ENCODE measurements around the gene CRNN.

CRNN gene

DNA sequence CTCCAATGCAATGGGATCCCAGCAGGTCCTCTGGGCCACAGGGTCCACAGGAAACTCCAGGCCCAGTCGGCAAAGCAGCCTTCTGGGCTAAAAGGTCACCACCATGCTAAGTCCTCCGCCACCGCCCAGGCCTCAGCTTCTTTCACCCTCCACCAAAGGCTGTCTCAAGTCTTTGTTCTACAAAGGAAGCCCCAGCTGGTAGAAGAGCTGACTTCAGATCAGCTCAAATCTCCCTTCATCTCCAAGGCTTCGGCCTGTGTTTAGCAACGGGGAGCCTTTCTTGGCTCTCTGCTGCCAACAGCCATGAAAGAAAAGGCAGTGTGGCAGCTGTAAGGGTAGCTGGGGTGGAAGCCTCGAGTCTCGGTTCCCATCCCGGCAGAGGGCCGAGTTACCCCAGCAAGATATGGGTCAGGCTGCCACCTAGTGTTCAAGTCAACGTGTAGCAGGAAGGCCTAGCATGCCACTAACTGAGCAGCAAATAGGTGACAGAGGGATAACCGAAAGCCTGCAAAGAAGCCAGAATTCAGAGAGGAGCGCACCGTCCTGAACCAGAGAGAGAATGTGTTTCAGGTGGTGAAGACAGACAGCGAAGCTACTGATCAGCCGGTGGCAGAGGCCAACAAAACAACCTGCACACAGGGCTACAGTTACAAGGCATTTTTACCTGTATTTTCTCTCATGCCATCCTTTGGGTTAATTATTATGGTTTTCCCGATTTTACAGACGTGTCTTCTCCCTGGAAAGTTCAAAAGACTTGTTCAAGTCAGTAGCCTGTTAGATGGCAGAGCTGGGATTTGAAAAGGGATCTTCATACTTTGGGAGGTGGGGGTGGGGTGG is 26.8 kb upstream of the CRNN start:
- Histone ChIP-seq H3K36me3 (no peaks in the 10 kb centered on the region), H3K27ac (no peak overlapping the region), H4K20me1 (no peaks in the 10 kb centered on the region), H3K9me3 (replicated peaks in 1 of 11) (no peaks in the 10 kb centered on the region; a peak in 1 of 22 replicates), H3K4me3 (no peak overlapping the region), H3K4me1 (no peaks in the 10 kb centered on the region), H3K9ac (no peak overlapping the region), H3K27me3 (no peaks in the 10 kb centered on the region), H3K4me2 (no peak overlapping the region)
- no peak for TF ChIP-seq Cebpa-rat (IDR thresholded peaks at IDR 0.05)

DNA sequence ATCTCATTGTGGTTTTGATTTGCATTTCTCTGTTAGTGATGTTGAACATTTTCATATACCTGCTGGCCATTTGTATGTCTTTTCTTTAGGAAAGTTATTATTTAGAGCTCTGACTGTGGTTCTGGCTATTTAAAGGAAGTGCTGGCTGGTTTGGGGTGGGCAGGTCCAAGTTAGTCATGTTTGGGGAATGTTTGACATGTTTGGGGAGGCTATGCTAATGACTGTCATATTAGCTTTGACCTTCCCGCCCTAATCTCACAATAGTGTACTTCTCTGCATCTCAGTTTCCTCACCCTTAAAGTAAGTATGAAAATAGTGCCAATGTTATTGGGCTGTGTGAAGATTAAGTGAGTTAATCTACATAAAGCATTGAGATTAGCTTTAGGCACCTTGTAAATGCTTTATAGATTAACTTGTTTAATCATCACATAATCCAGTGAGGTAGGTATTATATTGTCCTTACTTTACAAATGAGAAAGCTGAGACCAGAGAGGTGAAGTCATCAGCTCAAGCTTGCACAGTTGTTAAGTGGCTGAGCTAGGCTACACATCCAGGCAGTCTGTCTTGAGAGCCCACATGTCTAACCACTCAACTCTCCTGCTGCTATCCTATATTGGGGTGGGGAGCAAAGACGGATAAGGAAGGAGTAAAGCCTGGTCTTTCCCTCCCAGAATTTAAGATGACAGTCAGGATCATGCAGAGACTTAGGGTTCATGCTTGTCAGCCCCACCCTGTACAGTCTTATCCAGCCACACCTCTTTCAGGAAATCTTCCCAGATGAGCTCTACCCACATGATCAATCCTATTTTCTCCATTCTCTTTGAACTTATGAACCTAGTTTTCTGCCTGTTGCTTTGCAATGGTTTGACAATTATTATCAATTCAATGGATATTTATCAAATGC is 22.8 kb upstream of the CRNN start:
- no peak overlapping the region for H3K9ac ChIP-seq
- H3K4me3 ChIP-seq, result no peak overlapping the region
- H3K36me3 ChIP-seq, result no peaks in the 10 kb centered on the region
- no peak for TF ChIP-seq Cebpa-rat (IDR thresholded peaks at IDR 0.05)
- no peak overlapping the region for H3K27ac ChIP-seq
- no peaks in the 10 kb centered on the region for H4K20me1 ChIP-seq
- no peaks in the 10 kb centered on the region for H3K27me3 ChIP-seq
- no peak overlapping the region for H3K4me2 ChIP-seq
- H3K4me1 ChIP-seq, result no peaks in the 10 kb centered on the region
- no peaks in the 10 kb centered on the region; a peak in 1 of 22 replicates for H3K9me3 ChIP-seq (replicated peaks in 1 of 11)

DNA sequence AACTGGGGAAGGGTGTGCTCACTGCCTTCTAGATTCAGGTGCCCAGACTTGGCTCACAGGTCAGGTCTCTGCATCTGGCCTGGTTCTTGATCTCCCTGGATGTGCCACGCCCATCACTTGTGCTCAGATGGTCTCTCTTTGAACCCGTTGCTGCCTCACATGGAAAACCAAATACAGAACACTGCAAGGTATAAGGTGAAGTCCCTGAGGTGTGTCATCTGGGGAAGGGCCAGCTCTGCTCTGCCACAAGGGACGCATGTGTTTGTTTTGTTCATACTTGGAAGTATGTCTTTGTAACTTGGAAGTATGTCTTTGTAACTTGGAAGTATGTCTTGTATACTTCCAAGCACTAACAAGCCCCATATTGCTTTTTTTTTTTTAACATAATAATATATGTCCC is 13.4 kb upstream of the CRNN start:
- Histone ChIP-seq H3K36me3 (no peaks in the 10 kb centered on the region), H3K9ac (no peak overlapping the region), H3K4me3 (no peak overlapping the region), H3K4me1 (no peaks in the 10 kb centered on the region), H3K9me3 (replicated peaks in 1 of 11) (peaks cover 24 to 47% (median 36%) of the 10 kb centered on the region in 11 experiments), H3K27me3 (no peaks in the 10 kb centered on the region), H4K20me1 (no peaks in the 10 kb centered on the region), H3K4me2 (no peak overlapping the region), H3K27ac (no peak overlapping the region)
- no peak for TF ChIP-seq Cebpa-rat (IDR thresholded peaks at IDR 0.05)

DNA sequence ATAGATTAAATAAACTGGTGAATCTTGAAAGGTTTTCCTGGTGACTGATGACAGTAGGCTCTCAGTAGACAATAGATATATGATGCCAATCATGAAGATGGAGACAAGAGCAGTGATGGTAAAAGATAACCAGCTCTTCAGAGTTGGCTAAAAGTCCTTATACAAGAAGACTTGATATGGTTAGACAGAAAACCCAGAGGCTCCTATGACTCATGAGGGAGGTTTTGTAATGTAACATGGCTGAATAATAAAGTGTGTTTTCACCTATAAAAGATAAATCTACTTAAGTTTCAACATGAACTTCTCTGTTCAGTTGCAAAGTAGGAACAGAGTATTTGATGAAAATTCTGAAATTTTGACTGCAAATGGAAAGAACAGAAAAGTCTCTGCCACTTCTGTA is 12.7 kb upstream of the CRNN start:
- no peak overlapping the region for H3K27ac ChIP-seq

DNA sequence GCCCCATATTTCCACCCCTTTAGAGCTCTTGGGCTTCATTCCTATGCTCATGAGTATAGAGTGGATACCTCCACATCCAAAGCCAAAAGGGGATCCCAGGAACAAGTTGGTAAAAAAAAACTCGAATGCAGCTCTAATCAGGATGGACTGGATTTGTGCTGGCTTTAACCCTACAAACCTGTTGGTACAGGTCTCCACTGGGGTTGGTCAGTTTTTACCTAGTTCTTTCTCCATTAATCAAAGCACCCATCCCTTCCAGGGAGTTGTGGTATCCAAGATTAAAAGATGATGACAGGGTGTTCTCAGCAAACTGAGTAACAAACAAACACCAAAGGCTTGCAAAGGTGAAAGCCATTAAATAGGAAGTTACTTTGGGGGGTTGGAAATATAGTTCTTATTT is 5.9 kb upstream of the CRNN start:
- H3K27ac ChIP-seq, result no peak overlapping the region
- H3K9ac ChIP-seq, result no peak overlapping the region
- no peaks in the 10 kb centered on the region for H4K20me1 ChIP-seq
- no peaks in the 10 kb centered on the region for H3K36me3 ChIP-seq
- no peak overlapping the region for H3K4me2 ChIP-seq
- no peak overlapping the region for H3K4me3 ChIP-seq
- no peaks in the 10 kb centered on the region for H3K4me1 ChIP-seq
- no peak for TF ChIP-seq Cebpa-rat (IDR thresholded peaks at IDR 0.05)
- peaks cover 18 to 39% (median 27%) of the 10 kb centered on the region in 11 experiments for H3K9me3 ChIP-seq (replicated peaks in 1 of 11)
- no peaks in the 10 kb centered on the region for H3K27me3 ChIP-seq

More for the DNA sequence above, 12.7 kb upstream of the CRNN start:
- H3K4me2 ChIP-seq, result no peak overlapping the region
- no peak overlapping the region for H3K4me3 ChIP-seq
- H3K4me1 ChIP-seq, result no peaks in the 10 kb centered on the region
- H3K36me3 ChIP-seq, result no peaks in the 10 kb centered on the region
- H3K9ac ChIP-seq, result no peak overlapping the region
- H3K27me3 ChIP-seq, result no peaks in the 10 kb centered on the region
- TF ChIP-seq Cebpa-rat (IDR thresholded peaks at IDR 0.05), result no peak
- peaks cover 25 to 48% (median 40%) of the 10 kb centered on the region in 11 experiments for H3K9me3 ChIP-seq (replicated peaks in 1 of 11)
- no peaks in the 10 kb centered on the region for H4K20me1 ChIP-seq

DNA sequence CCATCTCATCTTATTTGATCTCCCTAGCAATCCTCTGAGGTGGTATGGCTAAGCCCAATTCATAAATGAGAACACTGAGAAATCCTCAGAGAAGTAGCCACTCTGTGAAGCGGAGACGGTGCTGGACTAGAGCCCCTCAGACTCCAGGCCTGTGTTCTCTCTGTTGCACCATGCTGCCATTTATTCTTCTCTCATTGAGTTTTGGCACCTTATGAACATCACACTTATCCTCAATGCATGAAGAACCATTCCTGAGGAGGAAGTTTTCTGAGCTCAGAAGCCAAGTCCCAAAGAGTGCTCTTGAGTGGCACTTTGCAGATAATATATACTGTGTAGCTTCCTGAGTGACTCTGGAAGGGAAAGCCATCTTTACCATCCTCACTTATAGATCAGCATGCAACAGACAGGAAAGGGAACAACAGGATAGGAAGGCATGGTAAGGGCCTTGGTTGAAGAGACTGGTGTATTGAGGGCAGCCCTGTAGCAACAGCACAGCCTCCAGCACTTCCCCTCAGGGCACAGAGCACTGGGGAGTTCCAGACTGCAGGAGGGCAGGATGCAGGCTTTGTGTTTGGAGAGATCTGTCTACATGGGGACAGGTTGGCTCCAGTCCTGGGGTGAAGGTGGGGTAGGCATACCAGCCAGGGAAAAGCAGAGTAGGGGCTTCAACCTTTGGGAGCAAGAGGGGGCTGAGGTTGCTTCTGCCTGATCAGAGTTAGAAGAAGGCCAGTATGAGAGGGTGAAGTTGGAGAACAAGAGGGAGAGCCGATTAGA is 1.6 kb upstream of the CRNN start:
- H4K20me1 ChIP-seq, result no peaks in the 10 kb centered on the region
- no peaks in the 10 kb centered on the region for H3K27me3 ChIP-seq
- TF ChIP-seq Cebpa-rat (IDR thresholded peaks at IDR 0.05), result no peak
- no peak overlapping the region for H3K9ac ChIP-seq
- H3K36me3 ChIP-seq, result no peaks in the 10 kb centered on the region
- H3K9me3 ChIP-seq (replicated peaks in 1 of 11), result no peaks in the 10 kb centered on the region
- H3K27ac ChIP-seq, result no peak overlapping the region
- H3K4me3 ChIP-seq, result no peak overlapping the region
- peaks cover 0 to 14% (median 10%) of the 10 kb centered on the region in 10 experiments; a peak in 12 of 20 replicates for H3K4me1 ChIP-seq
- H3K4me2 ChIP-seq, result no peak overlapping the region

DNA sequence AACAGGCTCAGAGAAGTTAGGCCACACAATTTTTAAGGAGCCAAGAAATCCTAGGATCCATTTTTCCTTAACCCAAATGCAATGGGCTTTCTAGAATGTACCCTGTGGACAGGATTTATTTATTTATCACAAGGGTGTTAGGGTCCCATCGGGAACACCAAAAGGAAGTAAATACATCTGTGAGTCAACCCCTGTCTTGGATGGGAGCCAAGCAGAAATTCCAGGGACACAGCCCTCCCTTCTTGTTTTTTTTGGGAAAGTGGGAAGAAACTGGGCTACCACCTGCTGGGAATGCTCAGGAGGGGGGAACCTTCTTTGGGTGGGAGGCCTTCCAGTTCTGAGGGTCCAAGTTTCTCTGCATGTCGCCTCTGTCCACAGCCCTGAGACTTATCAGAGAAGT is 1.3 kb downstream of the CRNN start:
- Histone ChIP-seq H3K27ac (no peak overlapping the region), H3K9me3 (replicated peaks in 1 of 11) (no peaks in the 10 kb centered on the region), H3K4me1 (peaks cover 0 to 16% (median 10%) of the 10 kb centered on the region in 10 experiments; a peak in 12 of 20 replicates), H3K27me3 (no peaks in the 10 kb centered on the region), H4K20me1 (no peaks in the 10 kb centered on the region), H3K36me3 (no peaks in the 10 kb centered on the region), H3K4me3 (no peak overlapping the region), H3K9ac (no peak overlapping the region), H3K4me2 (no peak overlapping the region)
- TF ChIP-seq Cebpa-rat (IDR thresholded peaks at IDR 0.05), result no peak

DNA sequence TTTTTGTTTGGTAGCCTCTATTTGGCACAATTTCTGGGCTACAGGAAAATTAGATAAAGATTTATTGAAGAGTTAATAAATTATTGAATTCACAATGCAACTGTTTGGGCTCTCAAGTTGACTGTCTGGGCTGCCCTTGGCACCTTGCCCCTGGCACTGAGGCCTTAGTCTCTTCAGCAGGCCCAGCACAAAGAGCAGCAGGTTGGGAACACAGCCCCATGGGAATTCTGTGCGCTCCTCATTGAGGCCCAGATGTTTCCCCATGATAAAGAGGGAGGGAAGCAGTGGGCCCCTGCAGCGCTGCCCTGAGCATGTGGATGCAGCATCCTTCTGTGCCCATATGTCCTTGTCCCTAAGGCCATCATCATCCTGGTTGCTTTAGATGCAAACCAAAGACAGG is 2.9 kb downstream of the CRNN start:
- Histone ChIP-seq H3K9me3 (replicated peaks in 1 of 11) (no peaks in the 10 kb centered on the region), H3K27me3 (no peaks in the 10 kb centered on the region), H3K4me2 (peak overlapping the region in 7 of 11 experiments; percentile 7 to 60 (median 40); a peak in 12 of 22 replicates), H3K4me3 (no peak overlapping the region), H3K36me3 (no peaks in the 10 kb centered on the region), H4K20me1 (no peaks in the 10 kb centered on the region), H3K4me1 (peaks cover 0 to 16% (median 10%) of the 10 kb centered on the region in 10 experiments; a peak in 12 of 20 replicates), H3K27ac (no peak overlapping the region), H3K9ac (no peak overlapping the region; a peak in 2 of 22 replicates)
- TF ChIP-seq Cebpa-rat (IDR thresholded peaks at IDR 0.05), result no peak

DNA sequence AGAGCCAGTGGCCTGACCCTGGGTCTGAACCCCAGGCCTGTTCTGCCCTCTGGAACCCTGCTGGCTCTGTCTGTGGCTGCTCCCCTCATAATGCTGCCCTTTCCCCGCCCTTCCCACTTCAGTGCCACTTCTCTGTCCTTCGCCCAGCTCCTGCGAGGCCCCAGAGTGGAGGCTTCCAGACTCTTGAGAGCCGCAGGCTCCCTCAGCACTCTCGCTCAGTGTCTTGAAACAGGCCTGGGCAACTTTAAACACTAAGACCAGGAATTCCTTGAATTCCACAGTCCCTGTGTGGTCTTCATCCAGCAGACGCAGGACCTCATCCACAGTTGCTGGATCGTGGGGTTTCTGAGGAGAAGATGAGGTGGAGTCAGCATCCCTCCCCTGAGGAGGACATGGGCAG is 3.5 kb downstream of the CRNN start:
- H3K36me3 ChIP-seq, result no peaks in the 10 kb centered on the region
- H3K9me3 ChIP-seq (replicated peaks in 1 of 11), result no peaks in the 10 kb centered on the region
- peak overlapping the region in 6 of 11 experiments; percentile 7 to 60 (median 42); a peak in 7 of 22 replicates for H3K4me2 ChIP-seq
- H3K9ac ChIP-seq, result no peak overlapping the region
- H3K27ac ChIP-seq, result no peak overlapping the region
- H3K27me3 ChIP-seq, result no peaks in the 10 kb centered on the region
- peaks cover 0 to 16% (median 10%) of the 10 kb centered on the region in 10 experiments; a peak in 12 of 20 replicates for H3K4me1 ChIP-seq
- no peak overlapping the region for H3K4me3 ChIP-seq
- no peak for TF ChIP-seq Cebpa-rat (IDR thresholded peaks at IDR 0.05)
- H4K20me1 ChIP-seq, result no peaks in the 10 kb centered on the region

Measured in BLaER1 treated with 17β-estradiol and CSF1 and Interleukin-3, amounts not matched to agents 10 nM and 100 nM (cell line).